Astrocyte (in vitro differentiated cells and primary cell): Measurements from ENCODE around the gene ROGDI.

Experiments
- EZH2 ChIP-seq: IDR thresholded peaks from 2 replicates; pipeline ENCODE4 v1.6.1; 2012; ENCODE audit warnings: mild to moderate bottlenecking, low read length, inconsistent platforms; ENCODE audit not compliant: insufficient read depth
- TF ChIP-seq, protein P1 (sequence below): IDR thresholded peaks from 2 replicates; pipeline ENCODE4 v1.5.1; 2011; ENCODE audit warnings: low read depth, mild to moderate bottlenecking, inconsistent platforms, low read length, moderate library complexity; ENCODE audit not compliant: insufficient read depth

DNA sequence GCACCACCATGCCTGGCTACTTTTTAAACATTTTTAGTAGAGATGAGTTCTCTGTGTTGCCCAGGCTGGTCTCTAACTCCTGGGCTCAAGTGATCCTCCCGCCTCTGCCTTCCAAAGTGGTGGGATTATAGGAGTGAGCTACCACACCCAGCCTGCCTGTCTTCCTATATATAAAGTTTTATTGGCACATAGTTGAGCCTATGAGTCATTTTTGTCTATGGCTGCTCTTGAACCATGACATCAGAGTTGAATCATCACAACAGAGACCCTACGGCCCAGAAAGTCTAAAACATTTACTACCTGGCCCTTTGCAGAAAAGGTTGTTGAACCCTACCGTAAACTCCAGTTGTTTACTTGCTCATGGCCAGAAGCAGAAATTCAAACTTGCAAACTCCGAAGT lies 22.2 kb downstream of the ROGDI start:
- TF ChIP-seq, protein P1, sequence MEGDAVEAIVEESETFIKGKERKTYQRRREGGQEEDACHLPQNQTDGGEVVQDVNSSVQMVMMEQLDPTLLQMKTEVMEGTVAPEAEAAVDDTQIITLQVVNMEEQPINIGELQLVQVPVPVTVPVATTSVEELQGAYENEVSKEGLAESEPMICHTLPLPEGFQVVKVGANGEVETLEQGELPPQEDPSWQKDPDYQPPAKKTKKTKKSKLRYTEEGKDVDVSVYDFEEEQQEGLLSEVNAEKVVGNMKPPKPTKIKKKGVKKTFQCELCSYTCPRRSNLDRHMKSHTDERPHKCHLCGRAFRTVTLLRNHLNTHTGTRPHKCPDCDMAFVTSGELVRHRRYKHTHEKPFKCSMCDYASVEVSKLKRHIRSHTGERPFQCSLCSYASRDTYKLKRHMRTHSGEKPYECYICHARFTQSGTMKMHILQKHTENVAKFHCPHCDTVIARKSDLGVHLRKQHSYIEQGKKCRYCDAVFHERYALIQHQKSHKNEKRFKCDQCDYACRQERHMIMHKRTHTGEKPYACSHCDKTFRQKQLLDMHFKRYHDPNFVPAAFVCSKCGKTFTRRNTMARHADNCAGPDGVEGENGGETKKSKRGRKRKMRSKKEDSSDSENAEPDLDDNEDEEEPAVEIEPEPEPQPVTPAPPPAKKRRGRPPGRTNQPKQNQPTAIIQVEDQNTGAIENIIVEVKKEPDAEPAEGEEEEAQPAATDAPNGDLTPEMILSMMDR: no peak
- TF ChIP-seq EZH2: no peak
